HG03025 (cell line): Measurements from ENCODE around the gene CYP19A1.

Experiments used
- ATAC-seq: cut with Tn5 transposase; IDR thresholded peaks from one replicate; pipeline ENCODE4 v1.9.1; 2021; ENCODE audit warnings: mild to moderate bottlenecking, moderate library complexity; ENCODE audit not compliant: unreplicated experiment, low FRiP score

CYP19A1 gene

GRCh38 chr15:51338496-51338895 is at the start of gene CYP19A1:
Gene CYP19A1 (minus strand): TSS chr15:51338596. CDS start chr15:51242912, 95,684 bp downstream.
- no peak for ATAC-seq

DNA sequence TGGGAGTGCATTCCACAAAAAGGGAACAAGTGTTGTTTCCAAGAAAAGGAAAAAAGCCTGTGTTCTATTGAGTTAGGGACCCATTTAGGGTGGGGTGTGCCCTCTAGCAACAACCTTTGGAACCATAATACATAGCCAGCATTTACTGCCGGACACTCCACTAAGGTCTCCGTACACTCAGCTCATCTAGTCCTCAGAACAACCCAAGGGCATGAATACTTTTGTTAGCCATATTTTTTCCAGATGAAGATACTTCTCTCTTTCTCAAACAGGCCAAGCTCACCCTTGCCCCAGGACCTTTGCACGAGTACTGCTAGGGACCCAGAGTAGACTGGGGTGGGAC is 49.3 kb upstream of the CYP19A1 start:
- ATAC-seq: no peak

- ATAC-seq: no peak
Measured at GRCh38 chr15:51386960-51387698, 48.7 kb upstream of the CYP19A1 start.

DNA sequence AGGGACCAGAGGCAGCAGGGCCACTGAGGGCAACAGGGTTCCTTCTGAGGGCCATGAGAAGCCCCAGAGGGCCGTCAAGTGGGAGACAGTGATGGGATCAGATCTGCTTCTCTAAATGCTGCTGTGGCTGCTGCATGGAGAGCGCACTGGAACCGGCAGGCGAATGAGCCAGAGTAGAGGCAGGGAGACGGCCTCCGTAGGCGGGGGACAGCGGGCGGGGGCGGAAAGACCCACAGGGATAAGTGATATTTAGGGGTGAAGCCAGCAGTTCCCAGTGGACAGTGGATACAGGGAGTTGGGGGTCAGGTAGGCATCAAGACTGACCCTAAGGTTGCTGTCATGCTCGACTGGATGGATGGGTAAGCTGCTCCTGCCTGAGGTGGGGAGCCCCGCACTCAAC is 48.1 kb upstream of the CYP19A1 start:
- ATAC-seq: no peak

DNA sequence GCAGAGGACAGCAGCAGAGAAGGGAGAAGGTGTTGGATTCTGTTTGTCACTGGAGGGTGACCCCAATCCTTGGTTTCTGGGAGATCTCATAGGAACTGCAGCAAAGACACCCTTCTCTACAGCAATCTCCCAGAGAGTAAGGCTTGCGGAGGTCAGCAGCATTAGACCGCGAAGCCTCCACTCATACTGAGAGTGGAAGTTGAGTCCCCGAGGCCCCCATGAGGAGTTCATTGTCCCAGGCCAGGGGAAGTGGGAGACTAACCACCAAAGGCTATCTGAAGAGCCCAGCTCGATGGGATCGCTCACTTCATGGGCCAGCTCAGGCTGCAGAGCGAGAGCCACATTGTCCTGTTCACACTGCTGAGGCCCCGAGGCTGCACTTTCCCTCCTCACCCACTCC is 47.6 kb upstream of the CYP19A1 start:
- ATAC-seq: no peak

DNA sequence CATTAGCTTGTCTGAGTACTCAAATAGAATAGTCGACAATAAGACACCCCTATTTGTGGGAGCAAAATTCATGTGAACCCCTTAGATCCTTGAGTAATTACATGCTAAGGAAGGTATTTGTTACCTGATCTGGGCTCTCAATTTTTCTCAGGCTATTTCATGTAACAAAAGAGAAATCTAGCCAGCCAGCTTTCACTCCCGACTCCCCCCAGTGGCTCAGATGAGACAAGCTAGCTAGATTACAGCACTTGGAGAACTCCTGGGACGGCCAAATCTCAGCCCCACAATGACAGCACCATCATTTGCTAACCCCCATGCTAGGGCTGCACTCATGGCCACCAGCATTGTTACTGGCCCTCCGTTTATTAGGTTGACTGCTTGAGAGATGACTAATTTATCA is 44.4 kb upstream of the CYP19A1 start:
- ATAC-seq: no peak

GRCh38 chr15:51380999-51381806 is 42.8 kb upstream of the CYP19A1 start:
- ATAC-seq: peak; percentile 53

GRCh38 chr15:51379390-51379789 is 41.0 kb upstream of the CYP19A1 start:
- no peak for ATAC-seq

DNA sequence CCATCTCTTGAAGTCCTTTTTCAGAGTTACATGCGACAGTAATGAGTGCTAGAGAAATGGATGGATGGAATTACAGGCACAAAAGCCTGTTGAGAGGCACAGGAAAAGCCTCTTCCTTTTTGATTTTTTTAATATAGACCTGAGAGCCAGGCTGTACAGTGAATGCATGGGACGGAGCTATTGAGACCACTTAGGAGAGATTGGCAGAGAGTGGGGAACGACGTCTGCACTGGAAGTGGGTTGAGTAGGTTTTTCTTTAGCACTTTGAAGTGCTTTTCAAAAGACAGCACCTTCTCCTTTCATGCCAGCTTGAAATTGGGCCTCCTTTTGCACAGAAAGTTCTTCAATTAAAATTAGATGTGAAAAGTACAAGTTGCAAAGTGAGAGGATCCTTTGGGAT is 40.0 kb upstream of the CYP19A1 start:
- no peak for ATAC-seq

GRCh38 chr15:51377038-51377786 is 38.8 kb upstream of the CYP19A1 start:
- no peak for ATAC-seq

DNA sequence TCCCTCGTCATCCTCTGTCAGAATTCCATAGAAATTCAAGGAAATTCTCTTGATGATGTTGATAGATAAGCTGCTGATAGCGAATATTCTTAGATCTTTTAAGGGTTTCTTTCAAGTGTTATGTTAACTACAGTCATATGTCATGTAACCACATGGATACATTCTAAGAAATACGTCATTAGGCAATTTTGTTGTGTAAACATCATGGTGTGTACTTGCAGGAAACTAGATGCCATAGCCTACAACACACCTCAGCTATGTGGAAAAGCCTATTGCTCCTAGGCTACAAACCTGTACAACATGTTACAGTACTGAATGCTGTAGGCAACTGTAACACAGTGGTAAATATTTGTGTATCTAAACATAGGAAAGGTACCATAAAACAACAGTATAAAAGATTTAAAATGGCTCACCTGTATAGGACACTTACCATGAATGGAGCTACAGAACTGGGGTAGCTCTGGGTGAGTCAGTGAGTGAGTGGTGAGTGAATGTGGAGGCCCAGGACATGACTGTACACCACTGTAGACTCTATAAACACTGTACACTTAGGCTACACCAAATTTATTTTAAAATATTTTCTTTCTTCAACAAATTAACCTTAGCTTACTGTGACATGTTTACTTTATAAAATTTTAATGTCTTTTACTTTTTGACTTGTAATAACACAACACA is 37.7 kb upstream of the CYP19A1 start:
- ATAC-seq: no peak

DNA sequence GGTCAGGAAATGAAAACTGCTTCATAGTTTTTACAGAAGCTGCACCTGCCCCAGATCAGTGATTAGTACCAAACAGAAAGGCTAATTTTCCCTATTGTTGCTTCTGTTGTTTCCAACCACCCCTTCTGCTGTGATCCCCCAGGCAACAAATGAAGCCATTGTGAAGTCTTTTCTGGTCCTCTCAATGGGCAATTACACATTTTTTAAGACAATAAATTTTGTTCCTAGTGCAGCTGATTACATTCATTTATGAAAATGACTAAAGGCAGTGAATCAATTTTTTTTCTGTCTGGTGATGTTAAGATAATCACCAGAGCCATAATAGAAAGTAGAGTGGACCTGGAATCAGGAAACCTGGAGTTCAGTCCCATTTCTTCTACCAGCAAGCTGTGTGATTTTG is 35.7 kb upstream of the CYP19A1 start:
- ATAC-seq: no peak

DNA sequence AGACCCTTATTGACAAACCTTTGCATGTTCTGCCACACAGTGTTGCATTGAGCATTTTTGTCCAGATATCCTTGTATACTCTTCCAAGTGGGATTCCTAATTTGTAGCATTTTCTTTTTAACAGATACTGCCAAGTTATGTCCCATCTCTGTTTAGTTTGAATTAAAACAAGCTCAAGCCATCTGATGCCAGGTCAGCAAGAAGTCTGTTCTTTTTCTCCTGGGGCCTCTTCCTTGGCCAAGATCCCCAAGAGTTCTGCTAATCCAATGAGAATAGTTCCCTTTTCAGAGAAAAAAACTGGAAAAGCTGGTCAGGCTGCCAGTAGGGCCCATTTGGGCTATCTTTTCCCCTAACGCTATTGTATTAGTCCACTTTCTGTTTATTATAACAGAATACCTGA is 32.9 kb upstream of the CYP19A1 start:
- no peak for ATAC-seq

DNA sequence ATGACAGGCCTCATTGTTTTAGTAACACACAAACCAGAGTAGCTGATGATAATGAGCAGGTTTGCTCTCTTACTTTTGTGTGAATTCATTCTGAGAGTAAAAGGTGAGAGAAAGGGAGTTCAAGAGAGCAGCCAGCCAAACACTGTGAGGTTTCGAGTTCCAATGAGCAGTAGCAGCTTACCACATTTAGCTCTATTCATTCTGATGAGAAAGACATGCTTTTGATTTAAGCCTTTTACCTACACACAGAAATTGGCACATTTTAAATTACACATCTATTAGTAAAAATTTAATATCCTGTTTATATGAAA is 31.0 kb upstream of the CYP19A1 start:
- ATAC-seq: no peak

DNA sequence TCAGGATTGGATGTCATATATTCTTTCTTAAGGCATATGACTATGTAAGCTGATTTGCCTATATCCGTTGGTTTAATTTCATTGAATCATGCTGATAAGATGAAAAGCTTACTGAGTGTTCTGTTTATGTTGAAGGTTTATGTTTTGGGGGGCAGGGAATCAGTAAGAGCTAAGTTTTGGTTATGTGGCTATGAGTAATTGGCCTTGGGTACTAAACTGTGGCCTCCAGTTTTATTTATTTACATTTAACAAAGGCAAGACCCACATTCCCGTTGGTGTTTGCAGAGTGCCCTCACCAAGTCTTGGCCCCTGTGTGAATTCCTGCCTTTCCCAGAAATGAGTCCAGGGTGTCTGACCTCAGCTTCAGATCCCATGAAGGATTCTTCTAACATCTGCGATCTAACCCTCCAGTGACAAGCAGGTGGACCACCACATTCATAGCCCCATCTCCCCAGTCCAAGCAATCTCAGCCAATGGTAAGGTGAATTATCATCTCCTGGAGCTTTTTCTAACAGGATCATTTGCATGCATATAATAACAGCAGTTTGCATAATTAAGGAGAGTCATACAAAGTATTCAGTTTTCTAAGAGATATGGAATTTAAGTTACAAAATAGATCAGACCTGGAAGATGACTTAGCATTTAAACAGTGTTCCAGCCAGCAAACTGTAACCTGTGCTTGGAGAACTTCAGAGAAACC is 30.5 kb upstream of the CYP19A1 start:
- no peak for ATAC-seq

GRCh38 chr15:51368307-51368706 is 29.9 kb upstream of the CYP19A1 start:
- ATAC-seq: no peak

- ATAC-seq: no peak
Measured at GRCh38 chr15:51367322-51367976, 29.1 kb upstream of the CYP19A1 start.

DNA sequence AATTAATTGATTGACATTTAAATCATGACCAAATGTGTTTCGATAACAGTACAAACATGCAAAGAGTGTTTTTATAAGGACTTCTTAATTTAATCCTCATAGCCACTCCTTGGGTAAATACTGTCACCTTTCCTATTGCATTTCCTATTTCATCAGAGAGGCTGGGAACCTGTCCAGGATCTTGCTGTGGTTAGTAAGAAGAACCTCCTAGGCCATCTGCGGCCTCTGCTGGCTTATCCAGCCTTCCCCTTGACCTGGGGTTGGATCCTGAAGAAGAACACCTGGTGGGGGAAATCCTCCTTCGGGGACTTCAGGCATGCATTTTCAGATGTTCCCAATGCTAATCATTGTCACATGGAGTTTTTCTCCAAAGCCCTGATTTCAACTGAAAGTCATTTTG is 28.5 kb upstream of the CYP19A1 start:
- no peak for ATAC-seq

DNA sequence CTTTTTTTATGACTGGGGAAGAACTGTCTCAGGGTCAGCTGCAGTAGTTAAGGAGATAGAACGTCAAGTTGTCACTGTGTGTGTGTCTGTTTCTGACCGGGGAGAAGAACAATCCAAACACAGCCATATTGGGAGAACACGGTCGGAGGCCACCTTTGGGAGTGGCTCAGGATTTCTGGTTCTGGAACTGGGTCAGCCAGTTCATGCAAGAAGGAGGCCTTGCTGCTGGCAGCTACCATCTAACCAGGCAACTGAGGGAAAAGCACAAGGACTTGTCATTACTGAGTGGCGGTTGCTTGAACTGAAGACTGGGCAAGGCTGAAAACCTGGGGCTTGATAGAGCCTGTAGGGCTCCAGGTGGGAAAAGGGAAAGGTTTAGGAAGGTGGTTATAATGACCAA is 27.7 kb upstream of the CYP19A1 start:
- no peak for ATAC-seq

- ATAC-seq: no peak
Measured at GRCh38 chr15:51365417-51365816, 27.0 kb upstream of the CYP19A1 start.
